ENCODE results near the gene SMIM34.
"Not testable (repeated sequence)": the region's sequence is repeated elsewhere in the genome, so short reads cannot be mapped to it uniquely, and the experiment has no call there.

The SMIM34 gene

GRCh38 chr21:34423805-34424204, at the start of gene SMIM34:
SMIM34 (minus strand) TSS chr21:34423951; CDS start chr21:34423839, 112 bp downstream.
- not testable (repeated sequence) for DNase-seq (ENCODE audit: low spot score); FAIRE-seq

GRCh38 chr21:34467333-34467732, 43.6 kb upstream of the SMIM34 start:
- FAIRE-seq; DNase-seq (ENCODE audit: low spot score): not testable (repeated sequence)

- not testable (repeated sequence) for DNase-seq (ENCODE audit: low spot score); FAIRE-seq
These were observed 35.7 kb upstream of the SMIM34 start for GRCh38 chr21:34459426-34459825.

GRCh38 chr21:34458266-34458665, 34.5 kb upstream of the SMIM34 start:
- FAIRE-seq; DNase-seq (ENCODE audit: low spot score): not testable (repeated sequence)

- DNase-seq (ENCODE audit: low spot score); FAIRE-seq: not testable (repeated sequence)
These were observed 32.4 kb upstream of the SMIM34 start for GRCh38 chr21:34456180-34456579.

- DNase-seq (ENCODE audit: low spot score); FAIRE-seq: not testable (repeated sequence)
These were observed 31.9 kb upstream of the SMIM34 start for GRCh38 chr21:34455628-34456027.

- not testable (repeated sequence) for DNase-seq (ENCODE audit: low spot score); FAIRE-seq
These were observed 23.3 kb upstream of the SMIM34 start for GRCh38 chr21:34447018-34447417.

- not testable (repeated sequence) for DNase-seq (ENCODE audit: low spot score); FAIRE-seq
These were observed 19.7 kb upstream of the SMIM34 start for GRCh38 chr21:34443486-34443885.

- not testable (repeated sequence) for FAIRE-seq; DNase-seq (ENCODE audit: low spot score)
These were observed 6.0 kb upstream of the SMIM34 start for GRCh38 chr21:34429710-34430109.

GRCh38 chr21:34428441-34428840, 4.7 kb upstream of the SMIM34 start:
- DNase-seq (ENCODE audit: low spot score); FAIRE-seq: not testable (repeated sequence)

- not testable (repeated sequence) for FAIRE-seq
These were observed 3.6 kb upstream of the SMIM34 start for GRCh38 chr21:34427339-34427738.

GRCh38 chr21:34417448-34418077, 6.2 kb downstream of the SMIM34 start:
- not testable (repeated sequence) for DNase-seq (ENCODE audit: low spot score); FAIRE-seq

More at GRCh38 chr21:34427339-34427738, 3.6 kb upstream of the SMIM34 start:
- not testable (repeated sequence) for DNase-seq (ENCODE audit: low spot score)

- not testable (repeated sequence) for DNase-seq (ENCODE audit: low spot score); FAIRE-seq
These were observed 16.5 kb downstream of the SMIM34 start for GRCh38 chr21:34407294-34407693.

GRCh38 chr21:34406676-34407075, 17.1 kb downstream of the SMIM34 start:
- not testable (repeated sequence) for FAIRE-seq; DNase-seq (ENCODE audit: low spot score)

GRCh38 chr21:34406102-34406501, 17.6 kb downstream of the SMIM34 start:
- FAIRE-seq; DNase-seq (ENCODE audit: low spot score): not testable (repeated sequence)

- not testable (repeated sequence) for FAIRE-seq; DNase-seq (ENCODE audit: low spot score)
These were observed 18.1 kb downstream of the SMIM34 start for GRCh38 chr21:34405686-34406085.

- DNase-seq (ENCODE audit: low spot score); FAIRE-seq: not testable (repeated sequence)
These were observed 19.0 kb downstream of the SMIM34 start for GRCh38 chr21:34404742-34405141.

- not testable (repeated sequence) for FAIRE-seq; DNase-seq (ENCODE audit: low spot score)
These were observed 23.2 kb downstream of the SMIM34 start for GRCh38 chr21:34400522-34400921.

- FAIRE-seq; DNase-seq (ENCODE audit: low spot score): not testable (repeated sequence)
These were observed 39.9 kb downstream of the SMIM34 start for GRCh38 chr21:34383724-34384415.

- not testable (repeated sequence) for DNase-seq (ENCODE audit: low spot score); FAIRE-seq
These were observed 40.6 kb downstream of the SMIM34 start for GRCh38 chr21:34383138-34383537.

- FAIRE-seq; DNase-seq (ENCODE audit: low spot score): not testable (repeated sequence)
These were observed 48.2 kb downstream of the SMIM34 start for GRCh38 chr21:34375619-34375972.
